Left cardiac atrium (tissue), 4 donors: ENCODE measurements around the gene DRD4. TPM values are rescaled to one million over a fixed set of nuclear protein-coding genes. Genes with fewer than 3 reads are reported as not detected.
"Not testable (repeated sequence)": the region's sequence is repeated elsewhere in the genome, so short reads cannot be mapped to it uniquely, and the experiment has no call there.

ENCODE experiments used
- ATAC-seq, 2 donors: fragments of 200-7000 bp; cut with Tn5 transposase; one replicate each; pipeline ENCODE4 v1.9.1; 2020; ENCODE audit warnings: mild to moderate bottlenecking in 2 of 2, moderate library complexity in 2 of 2
- DNase-seq: peaks from one replicate; pipeline ENCODE4 v3.0.0-alpha.2; 2020
- intact Hi-C, 2 donors: fragments of 100-400 bp; cut with DNase I; formaldehyde crosslinking; loops; one replicate each; pipeline versions ENCODE4 v1.14.1 to v1.15.1; 2022 to 2023
- total RNA-seq, 2 donors: library from RNA; stranded (reverse); fragmentation: NEBNext Ultra II Directional; extraction: Animal tissue kit (Norgen Biotek cat#: 25700); gene quantifications; one replicate each; pipeline ENCODE4 v1.2.1, GENCODE V29; 2021
- donor health status: DM: no; HTN: yes; CAD: no.
- donor health status: DM: no; HTN: yes; CAD: no; lungs with severe emphysema.
- donor health status: DM: yes; HTN: yes; CAD: no.
- donor health status: Dilated cardiomyopathy.

Gene DRD4
- total RNA-seq, 2 donors from 2014 or later: 0.15 to 0.29 TPM

DNA sequence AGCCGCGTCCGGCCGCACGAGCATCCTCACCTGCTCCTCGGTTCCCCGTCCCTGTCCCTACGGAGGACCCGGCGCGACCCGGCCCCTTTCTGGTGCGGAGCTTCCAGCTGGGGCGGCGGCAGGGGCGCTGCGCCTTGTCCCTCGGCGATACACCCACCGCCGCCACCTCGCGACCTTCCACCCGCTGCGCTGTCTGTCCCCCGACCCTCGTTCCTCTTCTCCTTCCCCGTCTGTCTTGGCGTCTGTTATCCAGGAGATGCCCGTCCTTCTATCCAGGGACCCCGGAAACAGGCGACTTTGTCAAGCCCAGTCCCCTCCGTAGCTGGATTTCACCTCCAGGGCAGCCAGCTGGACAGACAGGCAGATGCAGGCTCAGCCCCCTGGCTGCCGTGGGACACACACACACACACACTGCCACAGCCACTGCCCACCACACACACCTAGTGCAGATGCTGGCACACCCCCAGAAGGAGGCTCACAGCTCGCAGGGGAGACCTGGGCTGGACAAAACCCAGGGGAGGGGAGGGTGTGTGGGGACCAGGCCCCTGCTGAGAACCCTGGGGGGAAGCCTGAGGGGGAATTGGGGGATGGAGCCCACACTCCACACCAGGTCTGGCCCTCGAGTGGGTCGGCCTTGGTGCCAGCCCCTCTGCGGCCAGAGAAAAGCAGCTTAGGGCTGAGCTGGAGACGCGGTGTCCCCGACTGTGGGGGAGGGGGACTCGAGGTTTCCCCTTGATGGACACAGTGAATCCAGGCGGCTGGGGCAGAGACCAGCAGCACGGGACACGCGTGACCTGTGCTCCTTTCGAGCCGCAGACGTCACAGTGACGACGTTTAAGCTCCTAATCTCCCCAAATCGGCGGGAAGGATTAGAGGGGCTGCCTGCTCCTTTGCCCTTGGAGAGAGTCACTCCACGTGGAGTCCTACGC is 788 bp downstream of the DRD4 start:
- intact Hi-C loops: no loop called here
- DNase-seq (no peak), ATAC-seq (no peak)

DNA sequence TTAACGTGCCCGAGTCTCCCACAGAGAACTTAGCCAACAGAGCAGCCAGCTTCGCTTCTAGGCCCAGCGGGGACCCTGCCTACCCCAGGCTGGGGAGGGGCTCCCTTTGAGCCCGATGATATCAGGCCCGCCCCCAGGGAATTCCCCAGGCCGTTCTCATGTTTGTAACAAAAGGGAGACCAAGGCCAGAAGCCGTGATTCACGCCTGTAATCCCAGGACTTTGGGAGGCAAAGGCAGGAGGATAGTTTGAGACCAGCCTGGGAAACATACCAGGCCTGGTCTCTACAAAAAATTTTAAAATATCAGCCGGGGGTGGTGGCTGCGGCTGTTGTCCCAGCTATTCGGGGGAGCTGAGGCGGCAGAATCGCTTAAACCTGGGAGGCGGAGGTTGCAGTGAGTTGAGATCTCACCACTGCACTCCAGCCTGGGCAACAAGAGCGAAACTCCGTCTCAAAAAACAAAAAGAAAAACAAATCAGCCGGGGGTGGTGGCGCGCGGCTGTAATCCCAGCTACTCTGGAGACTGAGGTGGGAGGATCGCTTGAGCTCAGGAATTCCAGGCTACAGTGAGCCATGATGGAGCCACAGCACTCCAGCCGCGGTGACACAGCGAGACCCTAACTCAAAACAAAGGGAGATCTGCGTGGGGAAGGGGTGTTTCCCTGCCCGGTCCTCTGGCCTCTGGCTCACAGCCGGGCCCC is 1.7 kb downstream of the DRD4 start:
- intact Hi-C loops: no loop called here
- ATAC-seq (no peak), DNase-seq (no peak)

DNA sequence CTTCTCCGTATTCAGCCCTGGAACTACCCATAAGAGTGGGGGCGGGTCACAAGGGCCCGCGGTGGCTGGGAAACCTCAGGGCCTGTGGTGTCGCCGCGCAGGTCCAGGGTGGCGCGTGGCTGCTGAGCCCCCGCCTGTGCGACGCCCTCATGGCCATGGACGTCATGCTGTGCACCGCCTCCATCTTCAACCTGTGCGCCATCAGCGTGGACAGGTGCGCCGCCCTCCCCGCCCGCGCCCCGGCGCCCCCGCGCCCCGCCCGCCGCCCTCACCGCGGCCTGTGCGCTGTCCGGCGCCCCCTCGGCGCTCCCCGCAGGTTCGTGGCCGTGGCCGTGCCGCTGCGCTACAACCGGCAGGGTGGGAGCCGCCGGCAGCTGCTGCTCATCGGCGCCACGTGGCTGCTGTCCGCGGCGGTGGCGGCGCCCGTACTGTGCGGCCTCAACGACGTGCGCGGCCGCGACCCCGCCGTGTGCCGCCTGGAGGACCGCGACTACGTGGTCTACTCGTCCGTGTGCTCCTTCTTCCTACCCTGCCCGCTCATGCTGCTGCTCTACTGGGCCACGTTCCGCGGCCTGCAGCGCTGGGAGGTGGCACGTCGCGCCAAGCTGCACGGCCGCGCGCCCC is 2.4 kb downstream of the DRD4 start:
- DNase-seq (no peak), ATAC-seq (no peak)
- intact Hi-C loops: no loop called here

DNA sequence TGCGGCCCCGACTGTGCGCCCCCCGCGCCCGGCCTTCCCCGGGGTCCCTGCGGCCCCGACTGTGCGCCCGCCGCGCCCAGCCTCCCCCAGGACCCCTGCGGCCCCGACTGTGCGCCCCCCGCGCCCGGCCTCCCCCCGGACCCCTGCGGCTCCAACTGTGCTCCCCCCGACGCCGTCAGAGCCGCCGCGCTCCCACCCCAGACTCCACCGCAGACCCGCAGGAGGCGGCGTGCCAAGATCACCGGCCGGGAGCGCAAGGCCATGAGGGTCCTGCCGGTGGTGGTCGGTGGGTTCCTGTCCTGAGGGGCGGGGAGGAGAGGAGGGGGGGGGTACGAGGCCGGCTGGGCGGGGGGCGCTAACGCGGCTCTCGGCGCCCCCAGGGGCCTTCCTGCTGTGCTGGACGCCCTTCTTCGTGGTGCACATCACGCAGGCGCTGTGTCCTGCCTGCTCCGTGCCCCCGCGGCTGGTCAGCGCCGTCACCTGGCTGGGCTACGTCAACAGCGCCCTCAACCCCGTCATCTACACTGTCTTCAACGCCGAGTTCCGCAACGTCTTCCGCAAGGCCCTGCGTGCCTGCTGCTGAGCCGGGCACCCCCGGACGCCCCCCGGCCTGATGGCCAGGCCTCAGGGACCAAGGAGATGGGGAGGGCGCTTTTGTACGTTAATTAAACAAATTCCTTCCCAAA is 3.1 kb downstream of the DRD4 start:
- DNase-seq (no peak), ATAC-seq (no peak)
- intact Hi-C loops: no loop called here

DNA sequence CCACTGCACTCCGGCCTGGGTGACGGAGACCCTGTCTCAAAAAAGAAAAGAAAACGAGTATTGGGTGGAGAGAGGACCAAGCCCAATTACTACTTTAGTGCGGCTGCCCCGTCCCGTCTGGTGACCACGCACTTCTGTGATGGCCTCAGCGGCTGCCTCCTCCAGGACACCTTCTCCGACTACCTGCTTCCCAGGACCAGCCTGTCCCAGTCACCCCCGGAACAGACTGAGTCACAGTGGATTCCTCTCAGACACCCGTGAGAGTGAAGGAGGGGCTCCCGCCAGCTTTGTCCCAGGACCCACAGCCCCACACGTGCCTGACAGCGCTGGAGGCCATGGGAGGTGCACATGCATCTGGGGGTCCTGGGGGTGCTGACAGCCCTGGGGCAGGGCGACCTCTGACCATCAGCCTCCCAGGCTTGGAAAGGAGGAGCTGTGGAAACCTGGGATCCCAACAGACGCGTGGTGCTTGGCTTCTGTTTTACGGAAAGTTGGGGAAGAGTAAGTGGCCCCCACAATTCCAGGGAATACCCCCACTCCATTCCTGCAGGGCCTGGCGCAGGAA is 4.8 kb downstream of the DRD4 start:
- no peak for ATAC-seq
- DNase-seq: no peak
- intact Hi-C loops: no loop called here

DNA sequence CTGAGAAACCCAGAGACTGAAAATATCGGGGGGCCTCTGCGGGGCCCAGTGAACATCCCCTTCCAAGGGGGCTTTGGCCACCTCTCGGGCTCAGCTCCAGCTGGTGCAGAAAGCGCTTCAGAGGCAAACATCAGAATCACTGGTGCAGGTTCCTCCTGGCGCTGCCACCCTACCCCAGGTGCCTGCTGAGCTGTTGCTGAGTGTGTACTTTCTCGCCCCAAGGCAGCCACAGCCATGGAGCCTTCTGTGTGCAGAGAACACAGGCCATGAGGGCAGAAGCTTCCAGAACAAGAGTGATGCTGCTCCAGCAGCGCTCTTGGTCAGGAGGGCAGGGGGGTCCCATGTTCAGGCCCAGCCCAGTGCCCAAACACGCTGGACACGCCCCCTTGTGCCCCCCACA is 6.3 kb downstream of the DRD4 start:
- no peak for ATAC-seq
- intact Hi-C loops: no loop called here
- no peak for DNase-seq

DNA sequence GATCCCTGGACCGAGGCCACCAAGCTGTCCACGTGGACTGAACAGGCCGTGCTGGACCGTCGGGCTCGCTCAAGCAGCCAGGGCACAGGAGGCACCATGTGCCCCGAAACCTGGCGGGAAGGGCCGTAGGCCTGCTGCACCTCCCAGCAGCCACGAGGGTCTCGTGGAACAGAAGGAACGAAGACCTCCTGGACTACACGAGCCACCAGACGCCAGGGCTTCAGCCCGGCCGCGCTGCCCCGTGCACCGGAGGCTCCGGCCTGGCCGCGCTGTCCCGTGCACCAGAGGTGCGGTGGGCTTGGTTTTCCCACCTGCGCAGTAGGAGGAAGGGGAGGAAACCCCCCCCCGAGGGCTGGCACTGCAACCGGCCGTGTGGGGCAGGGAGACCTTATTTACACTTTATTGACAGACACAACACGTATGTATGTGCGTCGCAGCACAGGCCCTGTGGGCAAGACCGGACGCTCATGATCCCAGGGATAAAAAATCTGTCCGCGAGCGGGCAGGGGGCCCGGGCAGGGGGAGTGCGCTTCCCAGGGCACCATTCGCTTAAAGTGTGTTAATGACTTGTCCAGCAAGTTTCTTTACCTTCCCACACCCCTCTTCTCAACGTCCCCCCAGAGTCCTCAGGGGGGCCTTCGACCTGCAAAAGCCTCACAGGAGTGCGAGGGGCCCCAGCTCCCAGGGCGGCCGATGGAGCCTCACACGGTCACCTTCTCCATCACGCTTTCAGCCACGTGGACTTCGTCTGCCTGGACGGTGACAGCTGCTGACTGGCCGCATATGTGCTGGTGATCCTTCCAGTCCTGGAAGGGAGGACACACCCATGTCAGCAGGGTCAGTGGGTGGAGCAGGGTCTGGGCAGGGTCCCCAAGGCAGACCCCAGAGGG is 7.0 kb downstream of the DRD4 start:
- DNase-seq: no peak
- ATAC-seq: no peak
- intact Hi-C loops: no loop called here

DNA sequence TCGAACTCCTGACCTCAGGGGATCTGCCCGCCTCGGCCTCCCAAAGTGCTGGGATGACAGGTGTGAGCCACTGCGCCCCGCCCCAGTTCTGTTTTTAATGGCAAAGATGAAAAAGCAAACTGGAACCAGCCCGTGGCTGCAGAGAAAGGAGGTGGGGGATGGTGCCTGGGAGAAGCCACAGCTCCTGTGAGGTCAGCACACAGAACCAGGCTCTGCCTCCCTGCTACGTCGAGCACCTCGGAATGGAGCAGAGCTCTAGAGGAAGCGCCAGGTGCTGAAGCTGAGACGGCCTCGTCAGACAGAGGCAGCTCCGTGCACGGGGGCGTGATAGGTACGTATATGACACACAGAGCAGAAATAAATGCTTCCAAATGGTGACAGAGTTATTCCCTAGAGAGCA is 8.5 kb downstream of the DRD4 start:
- ATAC-seq: no peak
- intact Hi-C loops: no loop called here
- DNase-seq: no peak

DNA sequence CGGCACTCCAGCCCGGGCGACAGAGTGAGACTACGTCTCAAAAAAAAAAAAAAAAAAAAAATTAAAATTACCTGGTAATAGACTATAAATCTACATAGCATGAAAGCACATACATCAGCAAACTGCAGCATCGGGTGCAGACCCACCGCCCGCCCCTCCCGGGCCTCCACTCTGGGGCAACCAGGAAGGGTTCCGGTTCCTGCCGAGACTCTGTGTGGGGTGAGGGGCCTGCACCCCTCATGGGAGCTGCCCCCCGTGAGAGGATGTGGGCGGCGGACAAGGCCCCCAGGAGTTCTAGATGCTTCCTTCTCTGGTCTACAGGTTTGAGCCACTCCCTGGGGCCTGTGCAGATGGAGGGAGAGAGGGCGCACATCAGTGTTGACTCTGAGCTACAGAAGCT is 9.1 kb downstream of the DRD4 start:
- DNase-seq: no peak
- intact Hi-C loops: no loop called here
- ATAC-seq: no peak

DNA sequence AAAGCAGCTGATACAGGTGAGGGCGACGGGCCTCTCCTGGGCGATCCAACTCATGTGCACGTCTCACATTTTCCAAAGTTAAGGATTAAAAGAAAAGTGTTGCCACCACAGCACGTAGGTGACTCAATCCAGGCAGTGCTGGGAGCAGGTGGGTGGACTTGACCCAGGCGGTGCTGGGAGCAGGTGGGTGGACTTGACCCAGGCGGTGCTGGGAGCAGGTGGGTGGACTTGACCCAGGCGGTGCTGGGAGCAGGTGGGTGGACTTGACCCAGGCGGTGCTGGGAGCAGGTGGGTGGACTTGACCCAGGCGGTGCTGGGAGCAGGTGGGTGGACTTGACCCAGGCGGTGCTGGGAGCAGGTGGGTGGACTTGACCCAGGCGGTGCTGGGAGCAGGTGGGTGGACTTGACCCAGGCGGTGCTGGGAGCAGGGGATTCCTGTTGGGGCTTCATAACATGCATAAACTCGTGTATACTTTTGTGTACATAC is 10.6 kb downstream of the DRD4 start:
- intact Hi-C loops, ATAC-seq: not testable (repeated sequence)

DNA sequence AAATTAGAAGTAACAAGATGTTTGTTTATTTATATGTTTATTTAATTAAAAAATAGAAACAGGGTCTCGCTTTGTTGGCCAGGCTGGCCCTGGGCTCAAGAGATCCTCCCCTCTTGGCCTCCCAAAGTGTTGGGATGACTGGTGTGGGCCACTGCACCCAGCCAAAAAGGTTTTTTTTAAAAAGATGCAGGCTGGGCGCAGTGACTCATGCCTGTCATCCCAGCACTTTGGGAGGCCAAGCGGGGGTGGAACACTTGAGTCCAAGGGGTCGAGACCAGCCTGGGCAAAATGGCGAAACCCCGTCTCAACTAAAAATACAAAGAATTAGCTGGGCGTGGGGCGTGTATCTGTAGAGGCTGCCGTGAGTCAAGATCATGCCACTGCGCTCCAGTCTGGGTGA is 13.4 kb downstream of the DRD4 start:
- intact Hi-C loops: no loop called here
- DNase-seq: no peak
- ATAC-seq: no peak

More for the DNA sequence above, 10.6 kb downstream of the DRD4 start:
- DNase-seq: not testable (repeated sequence)

DNA sequence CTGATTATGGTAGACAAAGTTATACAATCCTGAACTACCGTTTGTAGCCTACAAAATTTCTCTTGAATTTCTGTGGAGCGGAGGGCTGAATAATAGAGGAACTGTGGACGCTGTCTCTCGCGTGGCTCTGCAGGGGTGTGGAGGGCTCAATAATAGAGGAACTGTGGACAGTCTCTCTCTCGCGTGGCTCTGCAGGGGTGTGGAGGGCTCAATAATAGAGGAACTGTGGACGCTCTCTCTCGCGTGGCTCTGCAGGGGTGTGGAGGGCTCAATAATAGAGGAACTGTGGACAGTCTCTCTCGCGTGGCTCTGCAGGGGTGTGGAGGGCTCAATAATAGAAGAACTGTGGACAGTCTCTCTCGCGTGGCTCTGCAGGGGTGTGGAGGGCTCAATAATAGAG is 16.1 kb downstream of the DRD4 start:
- DNase-seq, ATAC-seq, intact Hi-C loops: not testable (repeated sequence)

DNA sequence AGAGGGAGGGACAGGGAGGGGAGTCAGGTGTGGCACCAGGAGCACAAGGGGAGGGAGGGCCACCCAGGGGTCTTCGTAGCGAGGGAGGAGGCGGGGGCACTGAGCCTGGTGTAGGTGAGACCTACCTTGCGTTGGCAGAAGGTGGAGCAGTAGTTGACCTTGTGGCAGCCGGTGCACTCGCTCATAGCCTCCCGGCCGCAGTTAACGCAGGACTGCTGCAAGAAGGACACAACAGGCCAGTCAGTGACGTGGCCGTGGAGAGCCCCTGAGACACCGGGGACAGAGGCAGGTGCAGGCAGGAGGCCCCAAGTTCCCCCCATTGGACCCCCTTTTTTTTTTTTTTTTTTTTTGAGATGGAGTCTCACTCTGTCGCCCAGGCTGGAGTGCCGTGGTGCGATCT is 16.8 kb downstream of the DRD4 start:
- intact Hi-C loops: no loop called here
- no peak for DNase-seq
- ATAC-seq: no peak

DNA sequence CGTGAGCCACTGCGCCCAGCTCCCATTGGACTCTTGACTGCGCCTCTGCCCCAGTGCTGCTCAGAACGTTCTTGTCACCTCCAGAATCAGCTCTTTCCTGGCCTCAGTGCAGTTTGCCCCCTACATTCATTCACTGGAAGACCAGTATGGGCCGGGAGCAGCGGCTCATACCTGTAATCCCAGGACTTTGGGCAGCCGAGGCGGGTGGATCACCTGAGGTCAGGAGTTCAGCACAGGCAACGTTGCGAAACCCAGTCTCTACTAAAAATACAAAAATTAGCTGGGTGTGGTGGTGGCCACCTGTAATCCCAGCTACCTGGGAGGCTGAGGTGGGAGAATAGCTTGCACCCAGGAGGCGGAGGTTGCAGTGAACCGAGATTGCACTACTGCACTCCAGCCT is 17.4 kb downstream of the DRD4 start:
- intact Hi-C loops, DNase-seq, ATAC-seq: not testable (repeated sequence)

DNA sequence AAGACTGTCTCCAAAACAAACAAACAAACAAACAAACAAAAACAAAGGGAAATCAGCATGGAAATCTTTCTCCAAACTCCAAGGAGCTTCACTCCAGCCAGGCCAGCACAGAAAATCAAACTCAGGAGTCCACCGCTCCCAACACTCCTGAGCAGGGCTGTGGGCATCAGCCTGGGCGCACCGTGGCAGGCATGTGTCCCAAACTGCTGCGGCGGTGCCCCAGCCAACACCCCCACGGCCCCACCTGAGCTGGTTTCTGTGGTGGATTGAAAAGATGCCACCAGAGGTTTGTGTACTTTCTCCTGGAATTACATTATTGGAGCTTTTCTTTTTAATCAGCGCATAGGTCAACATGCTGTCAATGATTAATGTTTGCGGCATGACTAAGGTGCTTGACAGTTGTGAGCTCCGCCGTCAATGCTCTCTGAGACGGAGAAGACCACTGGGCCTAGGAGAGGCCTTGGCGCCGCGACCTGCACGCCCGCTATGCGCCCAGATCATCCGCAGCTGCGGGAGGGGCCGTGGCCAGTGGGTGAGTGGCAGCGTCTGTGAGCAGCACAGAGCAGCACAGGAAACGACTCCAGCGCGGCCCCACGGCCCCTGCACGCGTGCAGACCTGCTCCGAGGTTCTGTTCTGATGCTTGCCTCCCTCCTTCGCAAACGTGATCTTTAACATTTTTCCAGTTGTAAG is 18.1 kb downstream of the DRD4 start:
- DNase-seq: no peak
- no peak for ATAC-seq
- intact Hi-C loops: no loop called here

DNA sequence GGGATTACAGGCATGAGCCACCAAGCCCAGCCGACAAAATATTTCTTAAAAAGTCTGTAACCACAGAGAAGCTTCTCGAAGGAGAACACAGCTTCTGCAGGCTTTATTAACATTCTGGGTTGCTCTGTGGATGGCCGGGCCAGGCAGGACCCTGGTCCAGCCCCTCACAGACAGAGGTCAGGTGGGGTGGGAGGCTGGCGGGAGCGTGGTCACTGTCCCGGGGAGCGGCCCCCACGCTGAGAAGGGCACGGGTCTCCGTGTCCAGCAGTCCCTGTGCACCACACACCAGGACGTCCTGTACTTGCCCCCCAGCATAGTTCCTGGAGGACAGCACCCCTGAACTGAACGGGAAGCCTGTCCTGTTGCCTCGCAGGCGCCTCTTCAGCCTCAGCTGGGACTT is 19.4 kb downstream of the DRD4 start:
- DNase-seq (no peak), ATAC-seq (no peak)
- intact Hi-C loops: no loop called here

DNA sequence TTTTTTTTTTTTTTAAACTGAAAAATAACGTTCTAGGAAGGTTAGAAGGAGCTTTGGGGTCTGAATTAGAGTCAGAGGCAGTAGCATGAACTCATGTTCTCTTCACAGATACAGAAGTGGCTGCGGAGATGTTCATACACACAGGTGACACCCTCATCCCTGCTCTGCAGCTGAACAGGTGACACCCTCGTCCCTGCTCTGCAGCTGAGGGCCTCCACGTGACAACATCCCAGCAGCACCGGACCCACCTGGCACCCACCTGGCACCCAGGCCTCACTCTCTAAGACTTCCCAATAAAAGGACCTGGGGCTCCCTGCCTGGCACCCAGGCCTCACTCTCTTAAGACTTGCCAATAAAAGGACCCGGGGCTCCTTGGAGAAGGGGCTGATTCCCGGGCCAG is 19.8 kb downstream of the DRD4 start:
- no peak for DNase-seq
- intact Hi-C loops: no loop called here
- ATAC-seq: no peak

DNA sequence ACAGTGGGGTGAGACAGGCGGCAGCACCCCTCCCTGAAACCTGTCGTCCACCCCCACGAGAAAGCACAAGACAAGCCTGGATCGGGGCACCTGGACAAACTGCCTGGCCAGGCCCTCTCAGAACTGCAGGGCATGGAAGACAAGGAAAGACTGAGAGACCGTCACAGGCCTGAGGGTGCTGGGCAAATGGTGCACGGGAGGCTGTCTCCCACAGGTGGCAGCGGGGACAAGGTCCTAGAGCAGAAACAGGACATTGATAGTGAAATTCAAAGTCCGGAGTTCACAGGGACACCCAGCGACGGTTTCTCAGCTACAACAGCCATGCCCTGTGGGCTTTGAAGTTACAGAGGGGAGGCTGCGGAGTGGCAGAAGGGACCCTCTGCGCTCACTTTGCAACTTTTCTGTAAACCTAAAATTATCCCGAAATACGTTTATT is 20.6 kb downstream of the DRD4 start:
- ATAC-seq (no peak), DNase-seq (no peak)
- intact Hi-C loops: no loop called here
